Tibial nerve (tissue), 4 donors: Measurements from ENCODE around the gene ASIC1. TPM values are rescaled to one million over a fixed set of nuclear protein-coding genes. Genes with fewer than 3 reads are reported as not detected.

Source experiments
- DNase-seq, 2 donors: peaks; one replicate each; pipeline ENCODE4 v3.0.0-alpha.2; 2019; ENCODE audit warnings: low spot score in 2 of 2
- H3K27ac ChIP-seq, 4 donors: fragments of 200-600 bp; sonication (generic) in 3 of 4; one replicate each; pipeline ENCODE4 v1.5.1; 2017 to 2019; ENCODE audit warnings: mild to moderate bottlenecking in 1 of 4
- H3K27me3 ChIP-seq, 2 donors: fragments of 200-600 bp; sonication (generic) in 1 of 2; one replicate each; pipeline versions ENCODE4 v1.5.1 to v1.6.0; 2017 to 2019
- H3K36me3 ChIP-seq, 3 donors: fragments of 200-600 bp; sonication (generic); one replicate each; pipeline ENCODE4 v1.5.1; 2018 to 2019
- H3K4me1 ChIP-seq, 4 donors: fragments of 200-600 bp; sonication (generic) in 3 of 4; one replicate each; pipeline ENCODE4 v1.5.1; 2017 to 2019
- H3K4me3 ChIP-seq, 4 donors: fragments of 200-600 bp; sonication (generic) in 3 of 4; one replicate each; pipeline ENCODE4 v1.5.1; 2017 to 2019; ENCODE audit warnings: mild to moderate bottlenecking in 1 of 4, moderate library complexity in 1 of 4
- H3K9me3 ChIP-seq, 4 donors: fragments of 200-600 bp; sonication (generic) in 3 of 4; one replicate each; pipeline ENCODE4 v1.5.1; 2017 to 2019
- CTCF ChIP-seq, 5 experiments: fragments of 200-600 bp in 3 of 5; fragments of 450-650 bp in 2 of 5; sonication (generic) in 3 of 5; IDR thresholded peaks; one replicate each; pipeline ENCODE4 v1.5.1; 2016 to 2019; ENCODE audit warnings: antibody characterized with exemption in 5 of 5, mild to moderate bottlenecking in 3 of 5, moderate library complexity in 2 of 5
- EP300 ChIP-seq, 2 donors: sonication (generic); formaldehyde crosslinking; IDR thresholded peaks; one replicate each; pipeline ENCODE4 v1.6.1; 2017; ENCODE audit warnings: antibody characterized with exemption in 2 of 2, mild to moderate bottlenecking in 1 of 2
- POLR2A ChIP-seq, 2 donors: fragments of 450-650 bp; IDR thresholded peaks; one replicate each; pipeline ENCODE4 v1.6.1; 2017; ENCODE audit warnings: antibody characterized with exemption in 2 of 2, mild to moderate bottlenecking in 2 of 2, moderate library complexity in 2 of 2
- WGBS, 2 donors: methylation state at CpG; one replicate each; pipeline ENCODE4 v1.1.5; 2018; 5-methylcytosine and 5-hydroxymethylcytosine counted together
- total RNA-seq, 4 donors: library from RNA; depleted of rRNA; stranded (reverse); fragments of >200 nt; gene quantifications; one replicate each; pipeline ENCODE4 v1.1.0, GENCODE V29; 2016

The ASIC1 gene
- total RNA-seq, 4 donors from 2014 or later = 1.8 to 4.2 (median 2.9) TPM; not detected in 1

- H3K9me3 ChIP-seq = no peaks in the 10 kb centered on the region
- 0% methylated on average over 31 to 54 of the region's 69 CpGs for WGBS, 2 donors
- TF ChIP-seq POLR2A (IDR thresholded peaks at IDR 0.05) (peak in 1 of 2 donors; percentile 47), EP300 (IDR thresholded peaks at IDR 0.05) (peak; percentile 63 to 68), CTCF (IDR thresholded peaks at IDR 0.05) (peak in 4 of 5 experiments; percentile 29 to 64 (median 51))
- H3K4me3 ChIP-seq = peak within 1 kb of the TSS; percentile 71 to 93 (median 80)
- DNase-seq = peak; percentile 80 to 83
- peaks cover 0 to 57% (median 8%) of the 10 kb centered on the region in 4 donors for H3K4me1 ChIP-seq
- no peaks in the 10 kb centered on the region for H3K27me3 ChIP-seq
- peaks cover 0 to 36% (median 8%) of the 10 kb centered on the region in 3 donors for H3K36me3 ChIP-seq
- peak within 1 kb of the TSS; percentile 92 to 97 (median 96) for H3K27ac ChIP-seq
These were observed 27.6 kb downstream of the ASIC1 start, which contains the start of gene SMARCD1 for GRCh38 chr12:50084775-50085614. Gene SMARCD1, plus strand, starts transcription at chr12:50085342. Its CDS starts 28 bp downstream, at chr12:50085370.

GRCh38 chr12:50085615-50086072 is 28.2 kb downstream of the ASIC1 start:
- Histone ChIP-seq H3K9me3 (no peaks in the 10 kb centered on the region), H3K36me3 (peaks cover 0 to 43% (median 14%) of the 10 kb centered on the region in 3 donors), H3K4me1 (peaks cover 0 to 56% (median 8%) of the 10 kb centered on the region in 4 donors), H3K27me3 (no peaks in the 10 kb centered on the region), H3K4me3 (peak overlapping the region; percentile 71 to 93 (median 80)), H3K27ac (peak overlapping the region; percentile 92 to 97 (median 96))
- TF ChIP-seq EP300 (IDR thresholded peaks at IDR 0.05) = no peak
- TF ChIP-seq CTCF (IDR thresholded peaks at IDR 0.05) = no peak
- no peak for TF ChIP-seq POLR2A (IDR thresholded peaks at IDR 0.05)
- DNase-seq = no peak
- 8 to 9% methylated on average over 8 of the region's 8 CpGs for WGBS, 2 donors

GRCh38 chr12:50086148-50086547 is 28.8 kb downstream of the ASIC1 start:
- Histone ChIP-seq H3K36me3 (peaks cover 0 to 48% (median 18%) of the 10 kb centered on the region in 3 donors), H3K27me3 (no peaks in the 10 kb centered on the region), H3K9me3 (no peaks in the 10 kb centered on the region), H3K4me1 (peaks cover 0 to 51% (median 7%) of the 10 kb centered on the region in 4 donors), H3K4me3 (peak overlapping the region; percentile 71 to 93 (median 80)), H3K27ac (peak overlapping the region in 2 of 4 donors; percentile 95 to 97)
- DNase-seq = no peak
- 82 to 85% methylated on average over 5 of the region's 5 CpGs for WGBS, 2 donors
- TF ChIP-seq POLR2A (IDR thresholded peaks at IDR 0.05) (no peak), EP300 (IDR thresholded peaks at IDR 0.05) (no peak), CTCF (IDR thresholded peaks at IDR 0.05) (no peak)

- DNase-seq = no peak
- Histone ChIP-seq H3K27me3 (no peaks in the 10 kb centered on the region), H3K36me3 (peaks cover 5 to 58% (median 21%) of the 10 kb centered on the region in 3 donors), H3K4me3 (no peak overlapping the region), H3K27ac (peak overlapping the region in 1 of 4 donors; percentile 40), H3K4me1 (peaks cover 0 to 48% (median 7%) of the 10 kb centered on the region in 4 donors), H3K9me3 (no peaks in the 10 kb centered on the region)
- TF ChIP-seq EP300 (IDR thresholded peaks at IDR 0.05) = no peak
- no peak for TF ChIP-seq CTCF (IDR thresholded peaks at IDR 0.05)
- TF ChIP-seq POLR2A (IDR thresholded peaks at IDR 0.05) = no peak
- 82 to 84% methylated on average over 9 of the region's 9 CpGs for WGBS, 2 donors
These were observed 29.8 kb downstream of the ASIC1 start for GRCh38 chr12:50087151-50087550.

- Histone ChIP-seq H3K4me1 (peaks cover 0 to 48% (median 7%) of the 10 kb centered on the region in 4 donors), H3K36me3 (peaks cover 5 to 66% (median 26%) of the 10 kb centered on the region in 3 donors), H3K4me3 (no peak overlapping the region), H3K9me3 (no peaks in the 10 kb centered on the region), H3K27ac (peak overlapping the region in 1 of 4 donors; percentile 40), H3K27me3 (no peaks in the 10 kb centered on the region)
- no peak for TF ChIP-seq CTCF (IDR thresholded peaks at IDR 0.05)
- TF ChIP-seq EP300 (IDR thresholded peaks at IDR 0.05) = no peak
- TF ChIP-seq POLR2A (IDR thresholded peaks at IDR 0.05) = no peak
- no peak for DNase-seq
- WGBS, 2 donors = 21 to 24% methylated on average over 3 of the region's 3 CpGs
These were observed 30.6 kb downstream of the ASIC1 start for GRCh38 chr12:50087995-50088394.
